Gastrocnemius medialis (tissue), 4 donors: ENCODE measurements around the gene CA12. TPM values are rescaled to one million over a fixed set of nuclear protein-coding genes. Genes with fewer than 3 reads are reported as not detected.

Experiments
- ATAC-seq, 2 donors: fragments of 150-250 bp; one replicate each; pipeline ENCODE4 v1.9.1; 2016
- DNase-seq, 2 donors: peaks; one replicate each; pipeline ENCODE4 v3.0.0-alpha.2; 2019
- H3K27ac ChIP-seq, 4 donors: fragments of 200-600 bp; sonication (generic); 1 replicate in 1 of 4; 2 replicates in 3 of 4; pipeline ENCODE4 v1.5.1; 2016 to 2018; ENCODE audit warnings: mild to moderate bottlenecking in 2 of 4, moderate library complexity in 1 of 4
- H3K27me3 ChIP-seq, 3 donors: fragments of 200-600 bp; sonication (generic) in 2 of 3; 1 replicate in 1 of 3; 2 replicates in 2 of 3; pipeline versions ENCODE4 v1.5.1 to v1.6.0; 2016 to 2019; ENCODE audit warnings: mild to moderate bottlenecking in 1 of 3, moderate library complexity in 1 of 3
- H3K36me3 ChIP-seq, 2 donors: fragments of 200-600 bp; sonication (generic) in 1 of 2; one replicate each; pipeline ENCODE4 v1.5.1; 2017 to 2018
- H3K4me1 ChIP-seq, 2 donors: fragments of 200-600 bp; sonication (generic) in 1 of 2; one replicate each; pipeline ENCODE4 v1.5.1; 2016 to 2017; ENCODE audit warnings: mild to moderate bottlenecking in 2 of 2
- H3K4me3 ChIP-seq, 4 donors: fragments of 200-600 bp; sonication (generic) in 3 of 4; 1 replicate in 1 of 4; 2 replicates in 3 of 4; pipeline ENCODE4 v1.5.1; 2016 to 2019; ENCODE audit warnings: mild to moderate bottlenecking in 2 of 4
- H3K9me3 ChIP-seq, 3 donors: fragments of 200-600 bp; sonication (generic) in 2 of 3; 1 replicate in 1 of 3; 2 replicates in 2 of 3; pipeline ENCODE4 v1.5.1; 2016 to 2019
- CTCF ChIP-seq, 5 experiments: fragments of 450-650 bp in 3 of 5; fragments of 200-600 bp in 2 of 5; sonication (generic) in 2 of 5; IDR thresholded peaks in 4 of 5; conservative IDR thresholded peaks in 1 of 5; 1 replicate in 4 of 5; 2 replicates in 1 of 5; pipeline ENCODE4 v1.5.1; 2016 to 2019; ENCODE audit warnings: antibody characterized with exemption in 5 of 5, mild to moderate bottlenecking in 3 of 5, moderate library complexity in 3 of 5
- POLR2A ChIP-seq, 2 donors: fragments of 450-650 bp; IDR thresholded peaks; one replicate each; pipeline ENCODE4 v1.6.1; 2017; ENCODE audit warnings: antibody characterized with exemption in 2 of 2, mild to moderate bottlenecking in 2 of 2, moderate library complexity in 2 of 2
- in situ Hi-C, 4 donors: fragments of 200-750 bp; cut with MboI; loops; one replicate each; pipeline versions ENCODE4 v1.15.0 to v1.8.0; 2017; ENCODE audit warnings: low sequenced_read_pairs in 4 of 4
- intact Hi-C: fragments of 100-400 bp; cut with DNase I; formaldehyde crosslinking; loops from one replicate; pipeline ENCODE4 v1.15.1; 2023; ENCODE audit warnings: low total_unique reads
- total RNA-seq, 4 donors: library from RNA; depleted of rRNA; stranded (reverse); fragments of >200 nt; gene quantifications; one replicate each; pipeline versions ENCODE4 v1.1.0 to v1.2.3, GENCODE V29; 2016

CA12 gene
- total RNA-seq, 4 donors from 2014 or later: 0.10 to 1.7 TPM; not detected in 2

- H3K27me3 ChIP-seq: no peaks in the 10 kb centered on the region
- no peaks in the 10 kb centered on the region for H3K9me3 ChIP-seq
- ATAC-seq (peak; percentile 8 to 55), DNase-seq (peak in 1 of 2 donors; percentile 33)
- peak overlapping the region in 3 of 4 donors; percentile 7 to 33 (median 25) for H3K27ac ChIP-seq
- in situ Hi-C loops: no loop called here
- peaks cover 8 to 10% of the 10 kb centered on the region in 2 donors for H3K4me1 ChIP-seq
- no peak overlapping the region for H3K4me3 ChIP-seq
- intact Hi-C loops: no loop called here
- H3K36me3 ChIP-seq: no peaks in the 10 kb centered on the region
- no peak for TF ChIP-seq CTCF (IDR thresholded peaks at IDR 0.05 in 4 of 5, conservative IDR thresholded peaks at IDR 0.05 in 1 of 5)
- no peak for TF ChIP-seq POLR2A (IDR thresholded peaks at IDR 0.05)
These were observed 9.5 kb downstream of the CA12 start for GRCh38 chr15:63372018-63372705.

GRCh38 chr15:63371297-63371918, 10.2 kb downstream of the CA12 start:
- H3K9me3 ChIP-seq: no peaks in the 10 kb centered on the region
- peaks cover 16 to 18% of the 10 kb centered on the region in 2 donors for H3K4me1 ChIP-seq
- peak overlapping the region in 3 of 4 donors; percentile 7 to 33 (median 25) for H3K27ac ChIP-seq
- H3K27me3 ChIP-seq: no peaks in the 10 kb centered on the region
- no peaks in the 10 kb centered on the region for H3K36me3 ChIP-seq
- in situ Hi-C loops: no loop called here
- intact Hi-C loops: no loop called here
- DNase-seq: peak in 1 of 2 donors; percentile 29
- ATAC-seq: peak; percentile 52 to 61
- TF ChIP-seq CTCF (IDR thresholded peaks at IDR 0.05 in 4 of 5, conservative IDR thresholded peaks at IDR 0.05 in 1 of 5) (no peak), POLR2A (IDR thresholded peaks at IDR 0.05) (peak in 1 of 2 donors; percentile 14)
- H3K4me3 ChIP-seq: no peak overlapping the region

- TF ChIP-seq POLR2A (IDR thresholded peaks at IDR 0.05) (no peak), CTCF (IDR thresholded peaks at IDR 0.05 in 4 of 5, conservative IDR thresholded peaks at IDR 0.05 in 1 of 5) (no peak)
- no peak overlapping the region for H3K4me3 ChIP-seq
- no peaks in the 10 kb centered on the region for H3K27me3 ChIP-seq
- peaks cover 17 to 19% of the 10 kb centered on the region in 2 donors for H3K4me1 ChIP-seq
- in situ Hi-C loops: no loop called here
- H3K36me3 ChIP-seq: no peaks in the 10 kb centered on the region
- H3K9me3 ChIP-seq: no peaks in the 10 kb centered on the region
- intact Hi-C loops: no loop called here
- no peak overlapping the region for H3K27ac ChIP-seq
- no peak for DNase-seq
- ATAC-seq: no peak
These were observed 10.9 kb downstream of the CA12 start for GRCh38 chr15:63370764-63371163.

- ATAC-seq (no peak), DNase-seq (no peak)
- no peak for TF ChIP-seq POLR2A (IDR thresholded peaks at IDR 0.05)
- TF ChIP-seq CTCF (IDR thresholded peaks at IDR 0.05 in 4 of 5, conservative IDR thresholded peaks at IDR 0.05 in 1 of 5): no peak
- intact Hi-C loops (no loop called here), in situ Hi-C loops (no loop called here)
- Histone ChIP-seq H3K9me3 (no peaks in the 10 kb centered on the region), H3K4me3 (no peak overlapping the region), H3K36me3 (no peaks in the 10 kb centered on the region), H3K27ac (no peak overlapping the region), H3K27me3 (no peaks in the 10 kb centered on the region), H3K4me1 (peaks cover 17 to 20% of the 10 kb centered on the region in 2 donors)
These were observed 11.9 kb downstream of the CA12 start for GRCh38 chr15:63369781-63370180.
